GM19452 (cell line): Measurements from ENCODE around the gene ANKRD28.
"Not testable (repeated sequence)": the region's sequence is repeated elsewhere in the genome, so short reads cannot be mapped to it uniquely, and the experiment has no call there.

Experiments used
- ATAC-seq: cut with Tn5 transposase; IDR thresholded peaks from one replicate; pipeline ENCODE4 v1.9.1; 2021; ENCODE audit not compliant: unreplicated experiment

Gene ANKRD28

GRCh38 chr3:15778332-15778858 lies 19.4 kb downstream of the ANKRD28 start:
- ATAC-seq: no peak

- ATAC-seq: peak; percentile 50
These were observed 22.7 kb downstream of the ANKRD28 start for GRCh38 chr3:15774931-15775560.

GRCh38 chr3:15771444-15771843 lies 26.3 kb downstream of the ANKRD28 start:
- no peak for ATAC-seq

- no peak for ATAC-seq
These were observed 28.4 kb downstream of the ANKRD28 start for GRCh38 chr3:15769256-15769915.

GRCh38 chr3:15768421-15769255 lies 29.1 kb downstream of the ANKRD28 start:
- no peak for ATAC-seq

GRCh38 chr3:15766406-15766805 lies 31.4 kb downstream of the ANKRD28 start:
- ATAC-seq: no peak

- ATAC-seq: no peak
These were observed 39.5 kb downstream of the ANKRD28 start for GRCh38 chr3:15758295-15758694.

- no peak for ATAC-seq
These were observed 40.0 kb downstream of the ANKRD28 start for GRCh38 chr3:15757824-15758223.

GRCh38 chr3:15756505-15756904 lies 41.3 kb downstream of the ANKRD28 start:
- ATAC-seq: no peak

GRCh38 chr3:15755780-15756179 lies 42.0 kb downstream of the ANKRD28 start:
- no peak for ATAC-seq

GRCh38 chr3:15755181-15755580 lies 42.6 kb downstream of the ANKRD28 start:
- no peak for ATAC-seq

GRCh38 chr3:15754047-15754446 lies 43.7 kb downstream of the ANKRD28 start:
- no peak for ATAC-seq

- ATAC-seq: no peak
These were observed 44.6 kb downstream of the ANKRD28 start for GRCh38 chr3:15753056-15753710.

- no peak for ATAC-seq
These were observed 46.9 kb downstream of the ANKRD28 start for GRCh38 chr3:15750879-15751278.

GRCh38 chr3:15750143-15750542 lies 47.6 kb downstream of the ANKRD28 start:
- ATAC-seq: no peak

GRCh38 chr3:15745896-15746295 lies 51.9 kb downstream of the ANKRD28 start:
- not testable (repeated sequence) for ATAC-seq

GRCh38 chr3:15744176-15744575 lies 53.6 kb downstream of the ANKRD28 start:
- no peak for ATAC-seq

GRCh38 chr3:15743587-15744009 lies 54.2 kb downstream of the ANKRD28 start:
- no peak for ATAC-seq

GRCh38 chr3:15742236-15742635 lies 55.5 kb downstream of the ANKRD28 start:
- ATAC-seq: not testable (repeated sequence)

- ATAC-seq: not testable (repeated sequence)
These were observed 59.2 kb downstream of the ANKRD28 start for GRCh38 chr3:15738616-15739005.

- ATAC-seq: no peak
These were observed 66.8 kb downstream of the ANKRD28 start for GRCh38 chr3:15731024-15731423.
